B cell (primary cell): ENCODE measurements around the gene TMEM154. TPM values are rescaled to one million over a fixed set of nuclear protein-coding genes. Genes with fewer than 3 reads are reported as not detected.

Source experiments
- ATAC-seq: fragments of 200-7000 bp; cut with Tn5 transposase; one replicate; pipeline ENCODE4 v1.10.0; 2021; ENCODE audit warnings: low read depth, mild to moderate bottlenecking, moderate number of reproducible peaks, moderate library complexity
- CTCF ChIA-PET: fragments of 350-600 bp; sonication (Branson Sonifier 250); formaldehyde crosslinking; loops from one replicate; lab custom pipeline; 2021; ENCODE audit warnings: antibody characterized with exemption, inconsistent platforms; lab: Charles Lee
- POLR2A ChIA-PET: fragments of 350-600 bp; sonication (Branson Sonifier 250); formaldehyde crosslinking; loops from one replicate; lab custom pipeline; 2021; ENCODE audit warnings: antibody characterized with exemption; lab: Charles Lee
- DNase-seq: peaks from one replicate; pipeline ENCODE4 v3.0.0; 2013
- H2AFZ ChIP-seq: 2 replicates; pipeline ENCODE4 v1.6.1; 2012; ENCODE audit warnings: mild to moderate bottlenecking, low read depth, low read length; ENCODE audit not compliant: insufficient read depth, poor library complexity, severe bottlenecking
- H3K27ac ChIP-seq, 2 donors: 1 replicate in 1 of 2; 2 replicates in 1 of 2; pipeline ENCODE4 v1.5.1; 2012 to 2013; ENCODE audit warnings: low read length in 2 of 2, mild to moderate bottlenecking in 2 of 2, moderate library complexity in 1 of 2
- H3K27me3 ChIP-seq, 4 experiments: fragments of 200-600 bp in 1 of 4; sonication (generic) in 1 of 4; replicated peaks in 1 of 4; 1 replicate in 2 of 4; 2 replicates in 2 of 4; pipeline versions ENCODE4 v1.6.1 to v1.7.0; 2013 to 2016; ENCODE audit warnings: low read length in 3 of 4, mild to moderate bottlenecking in 2 of 4, mixed read lengths in 1 of 4, moderate library complexity in 1 of 4; ENCODE audit not compliant: insufficient read depth in 4 of 4, control insufficient read depth in 3 of 4; ENCODE audit errors: control extremely low read depth in 1 of 4
- H3K36me3 ChIP-seq, 2 experiments: replicated peaks in 1 of 2; 1 replicate in 1 of 2; 2 replicates in 1 of 2; pipeline versions ENCODE4 v1.6.1 to v1.7.1; 2013; ENCODE audit warnings: low read length in 1 of 2; ENCODE audit not compliant: insufficient read depth in 2 of 2, control insufficient read depth in 1 of 2; ENCODE audit errors: control extremely low read depth in 1 of 2, extremely low read depth in 1 of 2
- H3K4me1 ChIP-seq, 2 donors: fragments of 200-600 bp in 1 of 2; sonication (generic) in 1 of 2; 1 replicate in 1 of 2; 2 replicates in 1 of 2; pipeline versions ENCODE4 v1.5.1 to v1.6.1; 2013 to 2017; ENCODE audit warnings: low read length in 2 of 2; ENCODE audit not compliant: control insufficient read depth in 2 of 2, insufficient read depth in 2 of 2
- H3K4me2 ChIP-seq: replicated peaks from 2 replicates; pipeline ENCODE3; 2012; ENCODE audit warnings: mild to moderate bottlenecking, low read depth, low read length; ENCODE audit not compliant: poor library complexity, severe bottlenecking
- H3K4me3 ChIP-seq, 5 experiments: fragments of 200-600 bp in 1 of 5; sonication (generic) in 1 of 5; 1 replicate in 3 of 5; 2 replicates in 2 of 5; pipeline versions ENCODE4 v1.5.1 to v1.7.0; 2011 to 2016; ENCODE audit warnings: low read length in 4 of 5, mild to moderate bottlenecking in 4 of 5, low read depth in 2 of 5, control low read depth in 1 of 5, moderate library complexity in 1 of 5; ENCODE audit not compliant: insufficient read depth in 1 of 5; ENCODE audit errors: control extremely low read depth in 1 of 5, extremely low read depth in 1 of 5
- H3K79me2 ChIP-seq: fragments of 200-600 bp; sonication (generic); one replicate; pipeline ENCODE4 v1.6.0; 2016; ENCODE audit warnings: low read length; ENCODE audit not compliant: control insufficient read depth, insufficient read depth
- H3K9ac ChIP-seq: fragments of 200-600 bp; sonication (generic); 2 replicates; pipeline ENCODE4 v1.6.1; 2017; ENCODE audit warnings: mild to moderate bottlenecking, low read length, moderate library complexity
- H3K9me3 ChIP-seq, 3 donors: one replicate each; pipeline versions ENCODE4 v1.6.1 to v1.7.1; 2013; ENCODE audit warnings: low read length in 2 of 3; ENCODE audit not compliant: control insufficient read depth in 2 of 3, insufficient read depth in 1 of 3; ENCODE audit errors: control extremely low read depth in 1 of 3
- H4K20me1 ChIP-seq: 2 replicates; pipeline ENCODE4 v1.6.0; 2012; ENCODE audit warnings: mild to moderate bottlenecking, low read length; ENCODE audit not compliant: insufficient read depth, control insufficient read depth, poor library complexity, severe bottlenecking
- H3K27ac Mint-ChIP-seq: one replicate; pipeline ENCODE4 v1.8.0; 2021; ENCODE audit warnings: mixed read lengths
- H3K27me3 Mint-ChIP-seq: one replicate; pipeline ENCODE4 v1.8.0; 2021; ENCODE audit warnings: mixed read lengths
- H3K4me1 Mint-ChIP-seq: one replicate; pipeline ENCODE4 v1.8.0; 2021; ENCODE audit warnings: mixed read lengths
- H3K4me3 Mint-ChIP-seq: one replicate; pipeline ENCODE4 v1.8.0; 2021; ENCODE audit warnings: mixed read lengths
- H3K9me3 Mint-ChIP-seq: one replicate; pipeline ENCODE4 v1.8.0; 2022; ENCODE audit warnings: mixed read lengths; ENCODE audit not compliant: insufficient read depth
- EZH2 ChIP-seq: IDR thresholded peaks from 2 replicates; pipeline ENCODE4 v1.6.1; 2012; ENCODE audit warnings: borderline replicate concordance, low read depth, mild to moderate bottlenecking, moderate library complexity, low read length; ENCODE audit not compliant: insufficient read depth, poor library complexity, severe bottlenecking
- WGBS: methylation state at CpG from one replicate; pipeline ENCODE4 v1.1.5; 2013; ENCODE audit warnings: missing lambda C conversion rate; ENCODE audit not compliant: insufficient coverage; 5-methylcytosine and 5-hydroxymethylcytosine counted together
- intact Hi-C: fragments of 100-400 bp; cut with micrococcal nuclease; formaldehyde crosslinking; loops from one replicate; pipeline ENCODE4 v1.10.0; 2022
- polyA plus RNA-seq: library from polyadenylated mRNA; depleted of rRNA; stranded (reverse); fragments of >200 nt; gene quantifications from 2 replicates; pipeline ENCODE4 v1.2.3, GENCODE V29; 2012
- total RNA-seq, 2 donors: library from RNA; stranded (reverse); fragments of 120-200 nt in 1 of 2; gene quantifications; 1 replicate in 1 of 2; 2 replicates in 1 of 2; pipeline versions ENCODE4 v1.2.3 to v1.2.4, GENCODE V29; 2013 to 2022
- TF ChIP-seq, protein P1 (sequence below): fragments of 200-600 bp; IDR thresholded peaks from one replicate; pipeline ENCODE4 v1.8.0; 2022; ENCODE audit warnings: antibody characterized with exemption, mild to moderate bottlenecking

TMEM154 gene
- total and polyA plus RNA-seq, 2 donors (not counting 1 experiment from before 2014, with no cell fraction given) = 20.1 to 99.1 TPM

DNA sequence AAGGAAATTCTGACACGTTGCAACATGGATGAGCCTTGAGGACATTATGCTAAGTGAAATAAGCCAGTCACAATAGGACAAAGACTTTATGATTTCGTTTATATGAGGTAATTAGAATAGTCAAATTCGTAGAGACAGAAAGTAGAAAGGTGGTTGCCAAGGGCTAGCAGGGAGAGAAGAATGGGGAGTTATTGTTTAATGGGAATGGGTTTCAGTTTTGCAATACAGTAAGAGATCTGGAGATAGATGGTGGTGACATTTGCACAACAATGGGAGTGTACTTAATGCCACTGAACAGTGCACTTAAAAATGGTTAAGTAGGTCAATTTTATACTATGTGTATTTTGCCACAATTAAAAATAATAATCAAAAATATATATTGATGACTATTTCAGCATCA is 43.4 kb upstream of the TMEM154 start:
- H3K27ac ChIP-seq = no peak overlapping the region
- H3K27me3 Mint-ChIP-seq = no peaks in the 10 kb centered on the region
- peaks cover 12% of the 10 kb centered on the region for H3K4me1 Mint-ChIP-seq
- CTCF ChIA-PET = interaction anchor here (1.3 to 1.4 kb wide), 2 partner anchors 12 to 222 kb away, joined by 3 to 4 read pairs; no protein-coding TSS in a partner anchor
- no peaks in the 10 kb centered on the region for H3K79me2 ChIP-seq
- ATAC-seq = no peak
- no peaks in the 10 kb centered on the region for H4K20me1 ChIP-seq
- no peaks in the 10 kb centered on the region for H3K9me3 ChIP-seq
- peaks cover 0 to 3% (median 0%) of the 10 kb centered on the region in 4 experiments for H3K27me3 ChIP-seq
- 85% methylated on average over 3 of the region's 3 CpGs for WGBS
- H3K27ac Mint-ChIP-seq = no peak overlapping the region
- no peak for DNase-seq
- H3K9ac ChIP-seq = no peak overlapping the region
- H2AFZ ChIP-seq = no peak overlapping the region
- POLR2A ChIA-PET = no interaction called here
- no peak overlapping the region for H3K4me3 ChIP-seq
- H3K4me3 Mint-ChIP-seq = no peak overlapping the region
- no peaks in the 10 kb centered on the region for H3K36me3 ChIP-seq
- TF ChIP-seq EZH2 = no peak
- TF ChIP-seq, protein P1, sequence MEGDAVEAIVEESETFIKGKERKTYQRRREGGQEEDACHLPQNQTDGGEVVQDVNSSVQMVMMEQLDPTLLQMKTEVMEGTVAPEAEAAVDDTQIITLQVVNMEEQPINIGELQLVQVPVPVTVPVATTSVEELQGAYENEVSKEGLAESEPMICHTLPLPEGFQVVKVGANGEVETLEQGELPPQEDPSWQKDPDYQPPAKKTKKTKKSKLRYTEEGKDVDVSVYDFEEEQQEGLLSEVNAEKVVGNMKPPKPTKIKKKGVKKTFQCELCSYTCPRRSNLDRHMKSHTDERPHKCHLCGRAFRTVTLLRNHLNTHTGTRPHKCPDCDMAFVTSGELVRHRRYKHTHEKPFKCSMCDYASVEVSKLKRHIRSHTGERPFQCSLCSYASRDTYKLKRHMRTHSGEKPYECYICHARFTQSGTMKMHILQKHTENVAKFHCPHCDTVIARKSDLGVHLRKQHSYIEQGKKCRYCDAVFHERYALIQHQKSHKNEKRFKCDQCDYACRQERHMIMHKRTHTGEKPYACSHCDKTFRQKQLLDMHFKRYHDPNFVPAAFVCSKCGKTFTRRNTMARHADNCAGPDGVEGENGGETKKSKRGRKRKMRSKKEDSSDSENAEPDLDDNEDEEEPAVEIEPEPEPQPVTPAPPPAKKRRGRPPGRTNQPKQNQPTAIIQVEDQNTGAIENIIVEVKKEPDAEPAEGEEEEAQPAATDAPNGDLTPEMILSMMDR = no peak
- peaks cover 6% of the 10 kb centered on the region in 2 donors for H3K4me1 ChIP-seq
- no peaks in the 10 kb centered on the region for H3K9me3 Mint-ChIP-seq
- no peak overlapping the region for H3K4me2 ChIP-seq
- intact Hi-C loops = no loop called here

DNA sequence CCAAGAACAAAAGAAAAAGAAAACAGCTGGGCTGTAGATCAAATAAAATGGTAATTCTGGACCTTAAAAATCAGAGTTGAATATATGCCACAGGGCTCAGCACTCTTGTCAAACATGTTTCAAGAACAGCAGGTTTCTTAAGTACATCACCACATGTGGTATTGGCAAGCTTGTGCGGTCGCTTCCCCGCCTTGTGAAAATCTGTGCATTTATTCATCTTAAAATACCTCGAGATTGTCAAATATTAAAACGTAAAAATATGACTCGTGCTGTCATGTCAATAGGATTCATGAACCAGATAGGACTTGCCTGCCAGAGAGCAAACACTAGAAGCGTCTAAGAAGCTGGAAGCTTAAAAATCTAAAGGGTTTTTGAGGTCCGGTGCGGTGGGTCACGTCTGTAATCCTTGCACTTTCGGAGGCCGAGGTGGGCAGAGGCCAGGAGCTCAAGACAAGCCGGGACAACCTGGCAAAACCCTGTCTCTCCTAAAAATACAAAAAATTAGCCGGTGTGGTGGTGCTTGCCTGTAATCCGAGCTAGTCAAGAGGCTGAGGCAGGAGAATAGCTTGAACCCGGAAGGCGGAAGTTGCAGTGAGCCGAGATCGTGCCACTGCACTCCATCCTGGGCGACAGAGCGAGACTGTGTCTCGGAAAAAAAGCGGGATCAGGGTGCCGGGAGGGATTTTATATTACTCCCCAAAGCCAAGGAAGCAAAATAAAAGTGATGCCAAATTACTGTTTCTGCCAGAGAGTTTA is 40.2 kb upstream of the TMEM154 start:
- peaks cover 0 to 3% (median 0%) of the 10 kb centered on the region in 4 experiments for H3K27me3 ChIP-seq
- ChIA-PET CTCF (interaction anchor here (1.4 to 3.1 kb wide), 3 partner anchors 15 to 219 kb away, joined by 3 to 12 read pairs (median 9); no protein-coding TSS in a partner anchor), POLR2A (no interaction called here)
- H3K27ac Mint-ChIP-seq = no peak overlapping the region
- ATAC-seq = no peak
- no peak overlapping the region for H3K4me3 Mint-ChIP-seq
- H3K9me3 Mint-ChIP-seq = peaks cover 3% of the 10 kb centered on the region
- H3K4me3 ChIP-seq = no peak overlapping the region
- no peak for DNase-seq
- H3K4me2 ChIP-seq = no peak overlapping the region
- H3K9me3 ChIP-seq = peaks cover 0 to 7% (median 0%) of the 10 kb centered on the region in 3 donors
- 93% methylated on average over 16 of the region's 24 CpGs for WGBS
- H3K9ac ChIP-seq = no peak overlapping the region
- TF ChIP-seq EZH2 = no peak
- TF ChIP-seq, protein P1 = no peak
- H3K27ac ChIP-seq = no peak overlapping the region
- H4K20me1 ChIP-seq = no peaks in the 10 kb centered on the region
- H3K36me3 ChIP-seq = no peaks in the 10 kb centered on the region
- intact Hi-C loops = no loop called here
- peaks cover 0 to under 1% of the 10 kb centered on the region in 2 donors for H3K4me1 ChIP-seq
- H2AFZ ChIP-seq = no peak overlapping the region
- no peaks in the 10 kb centered on the region for H3K79me2 ChIP-seq
- H3K27me3 Mint-ChIP-seq = no peaks in the 10 kb centered on the region
- peaks cover 8% of the 10 kb centered on the region for H3K4me1 Mint-ChIP-seq
